Cardiac fibroblast (primary cell): ENCODE data around the gene TRIM36.

Experiments
- DNase-seq, 2 donors: peaks; one replicate each; pipeline versions ENCODE4 v3.0.0 to v3.0.0-alpha.2; 2010; ENCODE audit warnings: low read depth in 2 of 2
- H3K4me3 ChIP-seq, 2 donors: replicated peaks in 1 of 2; 1 replicate in 1 of 2; 2 replicates in 1 of 2; pipeline ENCODE4 v1.5.1; 2011; ENCODE audit warnings: low read depth in 2 of 2, low read length in 2 of 2, mild to moderate bottlenecking in 2 of 2, moderate library complexity in 1 of 2
- TF ChIP-seq, protein P1 (sequence below): IDR thresholded peaks from one replicate; pipeline ENCODE4 v1.5.1; 2011; ENCODE audit warnings: low read depth, mild to moderate bottlenecking, low read length, inconsistent platforms

TRIM36 gene

DNA sequence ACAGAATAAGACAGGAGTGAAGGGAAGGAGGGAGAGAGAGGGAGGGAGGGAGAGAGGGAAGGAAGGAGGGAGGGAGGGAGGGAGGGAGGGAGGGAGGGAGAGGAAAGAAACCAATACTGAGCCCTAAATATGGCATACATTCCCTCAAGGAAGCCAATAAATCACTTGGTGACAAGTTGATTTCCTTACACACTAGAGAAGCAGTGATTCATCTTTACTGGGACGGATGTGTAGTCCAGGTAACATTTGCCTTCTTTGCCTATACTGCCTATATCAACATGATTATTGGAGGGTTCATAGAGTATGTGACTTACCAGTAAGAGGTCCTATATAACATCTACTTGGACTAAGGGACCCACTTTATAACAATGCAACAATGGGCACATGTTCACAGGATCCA lies 83.2 kb downstream of the TRIM36 start:
- TF ChIP-seq, protein P1, sequence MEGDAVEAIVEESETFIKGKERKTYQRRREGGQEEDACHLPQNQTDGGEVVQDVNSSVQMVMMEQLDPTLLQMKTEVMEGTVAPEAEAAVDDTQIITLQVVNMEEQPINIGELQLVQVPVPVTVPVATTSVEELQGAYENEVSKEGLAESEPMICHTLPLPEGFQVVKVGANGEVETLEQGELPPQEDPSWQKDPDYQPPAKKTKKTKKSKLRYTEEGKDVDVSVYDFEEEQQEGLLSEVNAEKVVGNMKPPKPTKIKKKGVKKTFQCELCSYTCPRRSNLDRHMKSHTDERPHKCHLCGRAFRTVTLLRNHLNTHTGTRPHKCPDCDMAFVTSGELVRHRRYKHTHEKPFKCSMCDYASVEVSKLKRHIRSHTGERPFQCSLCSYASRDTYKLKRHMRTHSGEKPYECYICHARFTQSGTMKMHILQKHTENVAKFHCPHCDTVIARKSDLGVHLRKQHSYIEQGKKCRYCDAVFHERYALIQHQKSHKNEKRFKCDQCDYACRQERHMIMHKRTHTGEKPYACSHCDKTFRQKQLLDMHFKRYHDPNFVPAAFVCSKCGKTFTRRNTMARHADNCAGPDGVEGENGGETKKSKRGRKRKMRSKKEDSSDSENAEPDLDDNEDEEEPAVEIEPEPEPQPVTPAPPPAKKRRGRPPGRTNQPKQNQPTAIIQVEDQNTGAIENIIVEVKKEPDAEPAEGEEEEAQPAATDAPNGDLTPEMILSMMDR, result no peak
- H3K4me3 ChIP-seq, result no peak overlapping the region
- DNase-seq, result no peak

DNA sequence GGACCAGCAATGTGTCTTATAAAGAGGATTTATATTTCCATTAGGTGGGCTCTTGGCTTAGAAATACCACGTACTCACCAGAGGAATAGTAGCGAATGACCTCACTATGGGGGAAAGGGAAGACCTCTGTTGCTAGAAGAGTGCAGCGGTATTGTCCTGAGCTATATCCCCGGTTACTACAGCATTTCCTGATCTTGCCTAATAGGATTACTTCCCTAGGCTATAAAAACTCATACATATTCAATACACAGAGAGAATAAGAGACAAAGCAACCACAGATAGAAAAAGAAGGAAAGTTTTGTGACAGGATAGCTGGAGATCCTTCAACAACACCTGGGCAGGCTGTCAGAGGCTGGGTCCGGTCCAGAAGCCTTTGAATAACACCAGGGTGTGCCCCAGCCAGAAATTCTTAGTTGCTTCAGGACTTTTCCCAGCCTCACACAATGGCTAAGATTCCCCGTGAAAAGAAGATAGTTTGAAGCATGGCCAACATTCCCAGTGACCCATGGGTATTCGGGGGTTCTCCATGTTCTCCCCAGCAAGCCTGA lies 85.4 kb downstream of the TRIM36 start:
- no peak overlapping the region for H3K4me3 ChIP-seq
- TF ChIP-seq, protein P1, result no peak
- DNase-seq, result no peak

DNA sequence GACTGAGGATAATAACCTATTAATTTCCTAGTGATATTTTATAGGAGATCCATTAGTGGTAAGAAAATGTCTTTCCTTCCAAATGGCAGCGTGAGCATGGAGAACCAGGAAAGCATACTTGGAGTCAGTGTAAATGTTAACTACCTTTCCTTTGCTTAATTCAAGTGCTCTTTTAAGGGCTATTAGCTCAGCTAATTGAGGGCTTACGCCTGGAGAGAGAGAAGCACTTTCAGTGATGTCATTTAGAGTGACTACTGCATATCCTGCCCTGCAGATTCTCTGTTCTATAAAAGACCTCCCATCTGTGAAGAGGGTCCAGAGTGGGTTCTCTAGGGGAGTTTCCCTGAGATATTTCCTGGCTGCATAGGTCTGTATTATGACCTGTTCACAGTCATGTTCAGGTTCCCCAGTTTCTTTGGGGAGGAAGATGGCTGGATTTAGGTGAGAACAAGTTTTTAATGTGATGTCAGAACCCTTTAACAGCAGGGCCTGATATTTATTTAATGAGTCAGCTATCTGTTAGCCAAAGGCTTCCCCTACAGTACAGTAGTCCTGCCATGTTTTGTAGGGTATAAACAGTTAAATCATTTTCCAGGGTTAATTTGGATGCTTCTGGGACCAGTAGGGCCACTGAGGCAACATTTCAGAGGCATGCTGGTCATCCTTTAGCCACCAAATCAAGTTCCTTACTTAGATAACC lies 89.6 kb downstream of the TRIM36 start:
- H3K4me3 ChIP-seq, result no peak overlapping the region
- DNase-seq, result no peak
- TF ChIP-seq, protein P1, result no peak
